ENCODE data around the gene MEI1.

- TF ChIP-seq CTCF (IDR thresholded peaks at IDR 0.05; ENCODE audit: low read depth, low read length) (no peak), EZH2phosphoT487 (IDR thresholded peaks at IDR 0.05; ENCODE audit: low read depth) (no peak)
These were observed 119.3 kb downstream of the MEI1 start for GRCh38 chr22:41818596-41818995.

Data from OCI-LY3 (cell line).